Stimulated activated CD8-positive, alpha-beta memory T cell treated with anti-CD3 and anti-CD28 coated beads, Interleukin-15, amount 100 ng/mL, for 48 hours (primary cell): ENCODE measurements around the gene LSR.

Experiments
- DNase-seq, 2 donors: peaks; one replicate each; pipeline ENCODE4 v3.0.0-alpha.2; 2020; ENCODE audit warnings: low read depth in 2 of 2

The LSR gene

GRCh38 chr19:35247526-35248309 is 1.1 kb upstream of the LSR start:
- peak in 1 of 2 donors; percentile 34 for DNase-seq

GRCh38 chr19:35249146-35249847 is 495 bp downstream of the LSR start:
- DNase-seq: no peak

- no peak for DNase-seq
Observed at GRCh38 chr19:35249848-35250711, 1.3 kb downstream of the LSR start.

- DNase-seq: no peak
Observed at GRCh38 chr19:35251456-35251855, 2.7 kb downstream of the LSR start.

- DNase-seq: no peak
Observed at GRCh38 chr19:35253316-35254286, 4.8 kb downstream of the LSR start.

GRCh38 chr19:35254341-35255297 is 5.8 kb downstream of the LSR start:
- DNase-seq: no peak

DNA sequence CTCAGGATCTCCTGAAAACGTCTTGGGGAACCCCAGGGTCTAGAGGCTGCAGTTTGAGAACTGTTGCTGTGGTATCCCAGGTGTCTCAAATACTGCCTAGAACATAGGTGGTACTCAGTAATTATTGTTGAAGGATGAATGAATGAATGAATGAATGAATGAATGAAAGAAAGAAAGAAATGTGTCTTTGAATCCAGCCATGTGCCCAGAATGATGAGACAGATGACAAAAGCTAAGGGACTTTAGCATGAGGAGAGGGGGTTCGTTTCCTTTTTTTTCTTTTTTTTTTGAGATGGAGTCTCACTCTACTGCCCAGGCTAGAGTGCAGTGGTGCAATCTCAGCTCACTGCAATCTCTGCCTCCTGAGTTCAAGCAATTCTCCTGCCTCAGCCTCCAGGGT is 7.8 kb downstream of the LSR start:
- no peak for DNase-seq

- no peak for DNase-seq
Observed at GRCh38 chr19:35257113-35257461, 8.3 kb downstream of the LSR start.

DNA sequence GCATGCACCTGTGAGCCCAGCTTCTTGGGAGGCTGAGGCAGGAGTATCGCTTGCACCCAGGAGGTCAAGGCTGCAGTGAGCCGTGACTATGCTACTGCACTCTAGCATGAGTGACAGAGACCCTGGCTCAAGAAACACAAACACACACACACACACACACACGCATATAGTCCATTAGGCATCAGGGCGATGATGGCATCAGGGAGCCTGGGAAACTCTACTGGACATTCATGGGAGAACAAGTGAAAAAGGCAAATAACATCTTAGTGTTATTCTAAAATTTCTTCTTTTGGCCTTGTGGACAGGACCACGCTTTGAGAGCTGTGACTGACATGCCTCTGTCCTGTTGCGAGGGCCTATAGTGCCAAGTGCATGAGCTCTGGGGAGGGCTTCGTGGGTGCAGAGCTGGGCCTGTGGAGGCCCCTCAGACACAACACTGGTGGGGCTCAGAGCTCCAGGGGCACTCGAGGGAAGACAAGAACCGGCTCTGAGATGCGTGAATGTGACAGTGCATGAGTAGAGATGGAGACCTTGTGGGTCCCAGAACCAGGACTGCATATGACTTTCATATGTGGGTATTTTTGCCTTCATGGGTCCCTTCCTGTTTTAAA is 12.0 kb downstream of the LSR start:
- no peak for DNase-seq

GRCh38 chr19:35261356-35262100 is 12.7 kb downstream of the LSR start:
- DNase-seq: no peak

DNA sequence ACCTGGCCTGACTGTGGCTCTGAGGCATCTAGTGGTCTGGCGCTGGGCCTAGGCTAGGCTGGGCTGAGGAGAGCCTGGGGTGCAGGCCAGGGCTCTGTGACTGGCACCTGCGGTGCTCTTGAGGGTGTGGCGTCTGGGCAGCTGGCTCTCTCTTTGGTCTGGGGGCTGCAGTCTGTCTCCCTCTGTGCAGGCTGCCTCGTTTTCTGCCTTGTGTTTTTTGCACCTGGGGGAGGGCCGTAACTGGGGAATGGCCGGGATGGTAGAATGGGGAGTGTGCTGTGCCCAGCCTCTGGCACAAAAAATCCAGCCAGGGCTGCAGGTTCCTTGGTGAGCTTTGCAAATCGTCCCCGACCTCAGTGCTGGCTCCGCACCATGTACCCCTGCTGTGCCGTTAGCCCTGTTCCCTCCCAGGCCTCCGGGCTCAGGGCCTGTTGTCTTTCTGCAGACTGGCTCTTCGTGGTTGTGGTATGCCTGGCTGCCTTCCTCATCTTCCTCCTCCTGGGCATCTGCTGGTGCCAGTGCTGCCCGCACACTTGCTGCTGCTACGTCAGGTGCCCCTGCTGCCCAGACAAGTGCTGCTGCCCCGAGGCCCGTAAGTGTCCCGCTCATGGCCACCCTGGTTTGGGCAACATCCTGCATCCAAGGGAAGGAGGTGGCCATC is 13.4 kb downstream of the LSR start:
- DNase-seq: no peak

DNA sequence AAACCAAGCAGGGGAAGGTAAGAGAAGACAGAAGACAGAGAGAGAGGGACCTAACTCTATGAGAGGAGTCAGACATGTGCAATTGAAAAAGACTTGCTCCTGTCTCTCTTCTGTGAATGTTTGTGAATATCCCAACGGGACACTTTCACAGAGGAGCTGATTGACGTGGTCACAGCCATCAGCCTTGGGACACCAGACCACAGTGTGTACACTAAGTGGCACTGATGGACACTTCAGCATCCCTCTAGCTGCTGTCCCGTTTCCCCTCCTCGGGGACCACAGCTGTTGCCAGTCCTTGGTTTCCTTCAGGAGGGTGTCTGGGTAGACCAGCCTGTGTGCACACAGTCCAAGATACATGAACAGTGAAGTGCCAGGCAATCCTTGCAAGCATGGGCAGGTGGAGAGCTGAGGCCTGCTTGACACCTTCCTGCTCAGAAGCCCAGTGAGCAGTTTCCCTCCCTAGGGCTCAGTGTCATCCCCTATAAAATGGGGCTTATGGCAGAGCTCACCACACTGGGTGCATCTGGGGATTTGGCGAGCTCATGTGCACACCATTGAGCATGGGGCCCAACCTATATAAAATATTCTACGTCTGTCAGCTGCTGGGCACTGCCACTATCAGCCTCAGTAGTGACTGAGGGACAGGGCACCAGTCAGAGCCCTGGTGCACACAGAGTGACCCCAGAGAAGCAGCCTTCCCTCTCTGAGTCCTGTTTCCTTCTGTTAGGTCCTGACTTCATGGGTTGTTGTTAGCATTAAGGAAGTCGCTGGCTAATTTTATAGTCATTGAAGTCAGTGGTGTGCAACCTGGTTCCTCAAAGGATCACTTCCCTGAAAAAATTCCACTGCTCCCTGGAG is 15.7 kb downstream of the LSR start:
- DNase-seq: no peak

DNA sequence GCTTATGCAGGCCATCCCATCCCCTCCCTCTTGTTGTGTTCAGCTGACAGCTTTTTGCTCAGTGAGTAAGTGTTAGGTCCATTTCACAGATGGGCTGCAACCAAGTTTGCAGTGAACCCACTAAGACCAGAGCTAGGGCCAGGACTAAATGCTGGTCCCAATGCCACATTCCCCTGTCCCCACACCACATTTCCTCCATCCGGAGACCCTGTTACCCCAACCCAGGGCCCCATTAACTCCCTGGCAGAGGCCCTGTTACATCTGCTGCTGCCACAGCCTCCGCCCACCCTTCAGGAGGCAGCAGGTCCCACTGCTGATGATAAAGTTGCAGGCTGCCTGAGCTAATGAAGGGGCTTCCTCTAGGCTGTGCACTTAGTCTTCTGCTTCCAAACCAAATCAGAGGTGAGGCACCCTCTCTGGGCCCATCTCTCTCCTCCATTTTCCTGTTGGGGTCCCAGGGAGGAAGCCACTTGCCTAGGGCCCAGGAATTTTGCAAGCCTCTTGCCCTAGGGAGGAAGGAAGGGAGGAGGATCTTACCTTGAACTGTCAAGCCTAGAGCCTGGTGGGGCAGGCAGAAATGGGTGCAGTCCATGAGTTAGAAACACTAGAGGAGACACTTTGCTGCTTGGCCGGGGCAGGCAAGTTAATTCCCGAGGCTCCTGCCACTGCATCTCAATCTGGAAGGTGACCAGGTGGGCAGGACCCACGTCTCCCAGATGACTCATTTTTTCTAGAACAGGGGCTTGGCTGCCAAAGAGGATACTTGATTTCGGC is 16.5 kb downstream of the LSR start:
- DNase-seq: no peak

DNA sequence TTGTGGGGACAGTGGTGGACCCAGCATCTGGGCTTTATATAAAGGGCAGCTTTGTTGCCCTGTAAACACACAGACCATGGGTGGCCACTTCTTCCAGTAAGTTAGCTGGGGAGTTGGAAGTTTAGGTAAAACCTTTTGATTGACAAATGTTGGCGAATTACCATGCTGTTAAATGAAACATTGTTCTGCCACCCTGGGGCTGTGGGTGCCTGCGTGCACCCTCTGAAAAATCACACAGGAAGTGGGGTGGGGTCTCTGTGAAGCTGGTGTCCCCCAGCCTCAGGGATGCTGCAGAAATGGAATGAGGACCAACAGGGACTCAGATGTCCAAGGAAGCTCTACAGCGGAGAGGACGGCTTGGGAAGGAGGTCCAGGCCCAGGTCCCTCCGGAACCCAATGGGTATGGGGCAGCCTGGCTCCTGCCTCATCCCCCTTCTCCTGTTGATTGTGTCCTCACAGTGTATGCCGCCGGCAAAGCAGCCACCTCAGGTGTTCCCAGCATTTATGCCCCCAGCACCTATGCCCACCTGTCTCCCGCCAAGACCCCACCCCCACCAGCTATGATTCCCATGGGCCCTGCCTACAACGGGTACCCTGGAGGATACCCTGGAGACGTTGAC is 17.2 kb downstream of the LSR start:
- no peak for DNase-seq

GRCh38 chr19:35266520-35267352 is 17.9 kb downstream of the LSR start:
- DNase-seq: no peak
